ENCODE results near the gene HPCAL4.

The HPCAL4 gene

GRCh38 chr1:39653546-39654031 lies 37.6 kb downstream of the HPCAL4 start:
- DNase-seq (ENCODE audit: insufficient read length, low spot score) (peak; percentile 58), FAIRE-seq (peak; percentile 65)

- FAIRE-seq (no peak), DNase-seq (ENCODE audit: insufficient read length, low spot score) (no peak)
These were observed 38.7 kb downstream of the HPCAL4 start for GRCh38 chr1:39652554-39652953.

GRCh38 chr1:39652105-39652504 lies 39.1 kb downstream of the HPCAL4 start:
- DNase-seq (ENCODE audit: insufficient read length, low spot score), result no peak
- FAIRE-seq, result no peak

GRCh38 chr1:39650431-39650830 lies 40.8 kb downstream of the HPCAL4 start:
- FAIRE-seq, result no peak
- DNase-seq (ENCODE audit: insufficient read length, low spot score), result no peak

GRCh38 chr1:39649636-39650185 lies 41.5 kb downstream of the HPCAL4 start:
- DNase-seq (ENCODE audit: insufficient read length, low spot score) (no peak), FAIRE-seq (no peak)

GRCh38 chr1:39648496-39648895 lies 42.7 kb downstream of the HPCAL4 start:
- no peak for FAIRE-seq
- no peak for DNase-seq (ENCODE audit: insufficient read length, low spot score)

- FAIRE-seq (no peak), DNase-seq (ENCODE audit: insufficient read length, low spot score) (no peak)
These were observed 44.0 kb downstream of the HPCAL4 start for GRCh38 chr1:39647247-39647646.

GRCh38 chr1:39646232-39647081 lies 44.8 kb downstream of the HPCAL4 start:
- DNase-seq (ENCODE audit: insufficient read length, low spot score), result peak; percentile 41
- FAIRE-seq, result peak; percentile 69

GRCh38 chr1:39645411-39646043 lies 45.7 kb downstream of the HPCAL4 start:
- FAIRE-seq, result no peak
- DNase-seq (ENCODE audit: insufficient read length, low spot score), result no peak

- DNase-seq (ENCODE audit: insufficient read length, low spot score), result no peak
- no peak for FAIRE-seq
These were observed 47.5 kb downstream of the HPCAL4 start for GRCh38 chr1:39643705-39644104.

GRCh38 chr1:39642796-39643195 lies 48.4 kb downstream of the HPCAL4 start:
- DNase-seq (ENCODE audit: insufficient read length, low spot score) (peak; percentile 42), FAIRE-seq (no peak)

- FAIRE-seq (no peak), DNase-seq (ENCODE audit: insufficient read length, low spot score) (no peak)
These were observed 50.4 kb downstream of the HPCAL4 start for GRCh38 chr1:39640861-39641260.

- peak; percentile 79 for DNase-seq (ENCODE audit: insufficient read length, low spot score)
- FAIRE-seq, result peak; percentile 36
These were observed 51.7 kb downstream of the HPCAL4 start, which contains the start of gene HEYL for GRCh38 chr1:39639305-39640130. TSS of gene HEYL (minus strand) at chr1:39639643. CDS start at chr1:39639625, 18 bp downstream.

- no peak for FAIRE-seq
- no peak for DNase-seq (ENCODE audit: insufficient read length, low spot score)
These were observed 52.3 kb downstream of the HPCAL4 start for GRCh38 chr1:39638965-39639304.

- FAIRE-seq (no peak), DNase-seq (ENCODE audit: insufficient read length, low spot score) (no peak)
These were observed 53.9 kb downstream of the HPCAL4 start for GRCh38 chr1:39637361-39637760.

- no peak for FAIRE-seq
- DNase-seq (ENCODE audit: insufficient read length, low spot score), result no peak
These were observed 55.4 kb downstream of the HPCAL4 start for GRCh38 chr1:39635871-39636210.

- DNase-seq (ENCODE audit: insufficient read length, low spot score) (no peak), FAIRE-seq (no peak)
These were observed 55.9 kb downstream of the HPCAL4 start for GRCh38 chr1:39635205-39635870.

- FAIRE-seq, result no peak
- DNase-seq (ENCODE audit: insufficient read length, low spot score), result no peak
These were observed 57.8 kb downstream of the HPCAL4 start for GRCh38 chr1:39633422-39633821.

GRCh38 chr1:39632682-39633417 lies 58.4 kb downstream of the HPCAL4 start:
- DNase-seq (ENCODE audit: insufficient read length, low spot score) (no peak), FAIRE-seq (no peak)

- FAIRE-seq, result no peak
These were observed 58.9 kb downstream of the HPCAL4 start for GRCh38 chr1:39632323-39632681.

More at GRCh38 chr1:39632323-39632681, 58.9 kb downstream of the HPCAL4 start:
- DNase-seq (ENCODE audit: insufficient read length, low spot score), result no peak
